GM10847 (cell line): Measurements from ENCODE around the gene TOM1L2.

Experiments used
- POLR2A ChIP-seq: IDR thresholded peaks from 2 replicates; pipeline ENCODE4 v1.6.1; 2011; ENCODE audit not compliant: insufficient read length; ENCODE audit errors: extremely low read depth

The TOM1L2 gene

GRCh38 chr17:17926840-17927449 lies 45.3 kb downstream of the TOM1L2 start:
- TF ChIP-seq POLR2A, result no peak

- TF ChIP-seq POLR2A, result no peak
These were observed 46.2 kb downstream of the TOM1L2 start for GRCh38 chr17:17926036-17926435.

- TF ChIP-seq POLR2A, result no peak
These were observed 47.3 kb downstream of the TOM1L2 start for GRCh38 chr17:17924857-17925250.

GRCh38 chr17:17924131-17924856 lies 47.9 kb downstream of the TOM1L2 start:
- no peak for TF ChIP-seq POLR2A

- no peak for TF ChIP-seq POLR2A
These were observed 50.1 kb downstream of the TOM1L2 start for GRCh38 chr17:17922070-17922614.

GRCh38 chr17:17921192-17922069 lies 50.8 kb downstream of the TOM1L2 start:
- no peak for TF ChIP-seq POLR2A

GRCh38 chr17:17919169-17920107 lies 52.8 kb downstream of the TOM1L2 start:
- TF ChIP-seq POLR2A, result no peak

GRCh38 chr17:17917394-17917793 lies 54.8 kb downstream of the TOM1L2 start:
- TF ChIP-seq POLR2A, result no peak

- no peak for TF ChIP-seq POLR2A
These were observed 57.0 kb downstream of the TOM1L2 start for GRCh38 chr17:17915183-17915582.

- no peak for TF ChIP-seq POLR2A
These were observed 58.4 kb downstream of the TOM1L2 start for GRCh38 chr17:17913695-17914332.

GRCh38 chr17:17911001-17911613 lies 61.1 kb downstream of the TOM1L2 start:
- no peak for TF ChIP-seq POLR2A

- TF ChIP-seq POLR2A, result no peak
These were observed 62.1 kb downstream of the TOM1L2 start for GRCh38 chr17:17910060-17910459.

GRCh38 chr17:17909078-17909477 lies 63.1 kb downstream of the TOM1L2 start:
- no peak for TF ChIP-seq POLR2A

GRCh38 chr17:17907469-17907868 lies 64.7 kb downstream of the TOM1L2 start:
- TF ChIP-seq POLR2A, result no peak
